ENCODE measurements around the gene SH2D3A.
"Not testable (repeated sequence)": the region's sequence is repeated elsewhere in the genome, so short reads cannot be mapped to it uniquely, and the experiment has no call there.

The SH2D3A gene

GRCh38 chr19:6807291-6807690, 40.1 kb upstream of the SH2D3A start:
- no peak for TF ChIP-seq CTCF (conservative IDR thresholded peaks at IDR 0.05)
- TF ChIP-seq ZFX (IDR thresholded peaks at IDR 0.05) = no peak
- no peak overlapping the region for H3K27ac ChIP-seq

- H3K27ac ChIP-seq = no peak overlapping the region
- TF ChIP-seq ZFX (IDR thresholded peaks at IDR 0.05) = no peak
Measured at GRCh38 chr19:6806488-6806887, 39.3 kb upstream of the SH2D3A start.

- no peak overlapping the region for H3K27ac ChIP-seq
- TF ChIP-seq CTCF (conservative IDR thresholded peaks at IDR 0.05) (no peak), ZFX (IDR thresholded peaks at IDR 0.05) (no peak)
Measured at GRCh38 chr19:6803036-6803404, 35.8 kb upstream of the SH2D3A start.

- TF ChIP-seq ZFX (IDR thresholded peaks at IDR 0.05) (no peak), CTCF (conservative IDR thresholded peaks at IDR 0.05) (no peak)
- H3K27ac ChIP-seq = no peak overlapping the region
Measured at GRCh38 chr19:6802336-6803035, 35.3 kb upstream of the SH2D3A start.

GRCh38 chr19:6801485-6802086, 34.4 kb upstream of the SH2D3A start:
- H3K27ac ChIP-seq = no peak overlapping the region
- no peak for TF ChIP-seq CTCF (conservative IDR thresholded peaks at IDR 0.05)
- no peak for TF ChIP-seq ZFX (IDR thresholded peaks at IDR 0.05)

GRCh38 chr19:6800991-6801484, 33.8 kb upstream of the SH2D3A start:
- TF ChIP-seq ZFX (IDR thresholded peaks at IDR 0.05) = no peak
- TF ChIP-seq CTCF (conservative IDR thresholded peaks at IDR 0.05) = no peak
- H3K27ac ChIP-seq = no peak overlapping the region

- not testable (repeated sequence) for H3K27ac ChIP-seq
Measured at GRCh38 chr19:6800160-6800790, 33.0 kb upstream of the SH2D3A start.

- no peak overlapping the region for H3K27ac ChIP-seq
Measured at GRCh38 chr19:6797646-6798045, 30.4 kb upstream of the SH2D3A start.

More at GRCh38 chr19:6797646-6798045, 30.4 kb upstream of the SH2D3A start:
- TF ChIP-seq CTCF (conservative IDR thresholded peaks at IDR 0.05) (no peak), ZFX (IDR thresholded peaks at IDR 0.05) (no peak)
